Stimulated activated CD4-positive, alpha-beta T cell treated with anti-CD3 and anti-CD28 coated beads, Interleukin-4, amount 100 ng/mL, for 4 hours (primary cell): ENCODE measurements around the gene RALB.
A peak's percentile ranks its signal among the peaks of the same experiment; 100 is the strongest.
"Not testable (repeated sequence)": the region's sequence is repeated elsewhere in the genome, so short reads cannot be mapped to it uniquely, and the experiment has no call there.

ENCODE experiments used
- DNase-seq, 2 experiments: peaks; one replicate each; pipeline ENCODE4 v3.0.0-alpha.2; 2020

Gene RALB

DNA sequence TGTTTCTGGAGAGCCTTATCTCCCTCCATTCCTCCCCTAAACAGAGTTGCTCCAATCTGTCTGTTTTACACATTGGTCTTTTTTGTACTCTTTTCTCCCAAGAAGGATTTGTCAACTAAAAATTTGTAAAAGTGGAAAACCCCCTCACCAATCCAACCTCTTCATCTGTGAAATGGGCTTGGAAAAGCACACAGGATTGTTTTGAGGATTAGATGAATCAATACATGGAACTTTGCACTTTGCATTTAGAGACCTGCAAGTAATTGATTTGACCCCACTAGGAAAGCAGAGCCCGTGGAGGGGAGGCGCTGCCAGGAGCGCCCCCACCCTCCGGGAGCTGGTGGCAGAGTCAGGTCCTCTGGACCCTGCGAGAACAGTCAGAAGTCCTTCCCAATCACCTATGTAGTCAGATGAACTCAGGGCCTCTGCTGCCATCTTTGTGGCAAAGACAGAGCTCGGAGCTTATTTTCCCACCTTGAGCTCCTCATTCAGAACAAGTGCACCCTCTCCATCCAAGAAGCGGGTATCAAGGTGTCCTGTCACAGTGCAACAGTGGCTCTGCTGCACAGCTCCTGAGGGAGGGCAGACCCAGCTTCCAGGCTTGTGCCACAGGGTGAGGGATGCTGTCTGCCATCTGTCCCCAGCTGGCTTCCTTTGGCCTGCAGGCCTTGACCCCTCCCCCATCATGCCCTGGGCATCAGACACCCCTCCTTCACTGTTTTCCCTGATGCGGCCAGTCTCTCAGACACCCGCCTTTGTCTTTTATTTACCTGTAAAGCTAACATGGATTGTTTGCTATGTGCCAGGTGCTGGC lies 27.7 kb upstream of the RALB start:
- DNase-seq, result no peak

DNA sequence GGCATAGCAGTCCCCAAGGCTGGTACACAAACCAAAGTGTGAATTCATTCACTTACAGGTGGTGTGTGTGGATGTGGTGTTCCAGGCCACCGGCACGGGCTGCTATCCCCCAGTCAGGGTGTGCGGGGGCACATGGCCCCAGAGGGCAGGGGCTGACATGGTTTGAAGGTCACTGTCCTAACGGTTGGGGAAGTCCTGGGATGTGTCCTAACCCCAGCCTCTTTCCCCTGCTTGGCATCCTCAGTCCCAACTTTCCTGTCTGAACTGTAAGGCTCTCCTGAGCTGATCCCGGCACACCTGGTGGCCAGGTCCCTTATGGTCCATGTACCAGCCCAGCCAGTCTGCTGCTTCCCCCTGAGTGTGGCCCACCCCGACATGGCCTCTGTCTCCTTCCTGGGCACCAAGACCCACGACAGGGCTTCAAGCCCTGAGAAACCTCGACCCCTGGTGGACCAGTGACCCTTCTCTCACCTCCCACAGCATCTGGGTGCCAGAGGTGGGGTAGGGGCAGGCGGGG lies 27.0 kb upstream of the RALB start:
- no peak for DNase-seq

DNA sequence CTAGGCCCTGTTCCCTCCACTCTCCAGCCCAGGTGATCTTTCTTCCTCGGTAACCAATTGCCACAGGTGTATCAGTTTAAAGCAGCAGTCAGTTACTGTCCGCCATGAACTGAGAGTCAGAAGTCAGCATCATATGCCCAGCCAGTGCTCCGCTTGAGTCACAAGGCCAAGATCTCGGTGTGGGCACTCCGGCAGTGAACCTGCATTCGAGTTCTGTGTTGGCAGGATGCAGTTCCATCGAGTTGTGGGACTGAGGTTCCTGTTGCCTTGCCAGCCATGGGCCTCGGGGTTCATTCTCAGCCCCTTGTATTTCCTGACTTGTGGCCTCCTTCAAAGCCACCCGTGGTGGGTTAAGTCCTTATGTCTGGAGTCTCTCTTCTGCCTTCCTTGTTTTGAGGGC lies 26.3 kb upstream of the RALB start:
- no peak for DNase-seq

DNA sequence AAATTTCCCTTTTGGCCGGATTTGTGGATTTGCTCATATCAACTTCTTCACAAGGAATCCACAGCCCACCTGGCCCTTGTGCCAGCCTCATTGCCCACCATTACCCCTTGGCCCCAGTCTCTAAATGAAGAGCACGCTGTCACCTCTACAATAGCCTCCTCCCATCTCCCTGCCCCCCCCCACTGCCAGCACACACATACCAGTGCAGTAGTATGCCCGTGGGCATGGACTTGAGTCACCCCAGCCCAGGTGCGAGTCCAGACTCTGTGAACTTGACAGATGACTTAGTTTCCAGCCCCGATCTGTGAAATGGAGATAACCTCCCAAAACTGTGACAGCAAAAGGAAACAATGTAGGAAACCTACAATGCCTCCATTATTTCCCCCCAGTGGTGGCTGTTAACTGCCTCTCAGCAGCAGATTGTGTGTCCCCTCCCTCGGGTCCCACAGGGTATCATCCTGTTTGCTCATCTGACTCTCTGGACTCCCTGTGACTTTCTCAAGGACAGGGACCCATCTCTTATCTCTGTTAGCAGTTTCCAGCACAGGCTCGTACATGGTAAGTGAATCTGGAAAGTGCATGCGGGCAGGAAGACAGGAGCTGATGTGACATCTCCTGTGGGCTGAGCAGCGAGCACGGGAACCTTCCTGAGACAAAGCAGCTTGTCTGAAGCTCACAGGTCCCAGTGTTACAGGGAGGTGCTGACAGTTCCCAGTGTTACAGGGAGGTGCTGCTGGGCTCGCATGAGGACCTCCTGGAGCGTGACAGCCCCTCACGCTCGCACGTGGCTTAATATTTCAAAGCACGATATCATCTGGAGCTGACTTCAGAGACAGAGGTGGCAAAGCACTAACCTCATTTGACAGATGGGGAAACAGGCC lies 25.3 kb upstream of the RALB start:
- DNase-seq, result peak in 1 of 2 experiments; percentile 54

DNA sequence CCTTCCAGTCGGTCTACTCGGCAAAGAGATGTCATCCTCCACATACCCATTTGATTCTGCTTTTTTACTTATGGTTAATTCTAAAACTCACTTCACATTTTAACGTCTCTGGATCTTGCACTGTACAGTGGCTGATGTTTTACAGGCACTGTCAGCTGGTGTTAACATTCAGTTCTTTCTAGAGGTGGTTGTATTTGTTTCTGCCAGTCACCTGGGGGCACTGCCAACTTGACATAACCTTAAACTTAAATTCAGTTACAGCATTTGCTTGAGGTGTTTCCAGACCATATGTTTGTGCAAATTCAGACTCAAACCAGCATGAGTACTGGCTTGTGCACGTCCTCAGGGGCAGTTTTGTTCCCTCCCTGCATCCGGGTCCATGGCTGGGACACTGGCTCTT lies 24.1 kb upstream of the RALB start:
- no peak for DNase-seq

DNA sequence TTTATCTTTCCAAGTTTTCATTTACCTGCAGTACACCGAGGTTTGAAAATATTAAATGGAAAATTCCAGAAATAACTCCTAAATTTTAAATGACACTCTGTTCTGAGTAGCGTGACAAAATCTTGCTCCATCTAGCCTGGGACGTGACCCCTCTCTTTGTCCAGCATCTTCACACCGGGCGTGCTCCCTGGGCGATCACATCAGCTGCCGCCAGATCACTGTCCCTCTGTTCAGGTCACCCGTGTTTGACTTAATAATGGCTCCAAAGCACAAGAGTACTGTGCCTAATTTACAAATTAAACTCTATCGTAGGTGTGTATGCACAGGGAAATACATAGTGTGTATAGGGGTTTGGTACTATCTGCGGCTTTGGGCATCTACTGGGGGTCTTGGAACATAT lies 23.3 kb upstream of the RALB start:
- no peak for DNase-seq

DNA sequence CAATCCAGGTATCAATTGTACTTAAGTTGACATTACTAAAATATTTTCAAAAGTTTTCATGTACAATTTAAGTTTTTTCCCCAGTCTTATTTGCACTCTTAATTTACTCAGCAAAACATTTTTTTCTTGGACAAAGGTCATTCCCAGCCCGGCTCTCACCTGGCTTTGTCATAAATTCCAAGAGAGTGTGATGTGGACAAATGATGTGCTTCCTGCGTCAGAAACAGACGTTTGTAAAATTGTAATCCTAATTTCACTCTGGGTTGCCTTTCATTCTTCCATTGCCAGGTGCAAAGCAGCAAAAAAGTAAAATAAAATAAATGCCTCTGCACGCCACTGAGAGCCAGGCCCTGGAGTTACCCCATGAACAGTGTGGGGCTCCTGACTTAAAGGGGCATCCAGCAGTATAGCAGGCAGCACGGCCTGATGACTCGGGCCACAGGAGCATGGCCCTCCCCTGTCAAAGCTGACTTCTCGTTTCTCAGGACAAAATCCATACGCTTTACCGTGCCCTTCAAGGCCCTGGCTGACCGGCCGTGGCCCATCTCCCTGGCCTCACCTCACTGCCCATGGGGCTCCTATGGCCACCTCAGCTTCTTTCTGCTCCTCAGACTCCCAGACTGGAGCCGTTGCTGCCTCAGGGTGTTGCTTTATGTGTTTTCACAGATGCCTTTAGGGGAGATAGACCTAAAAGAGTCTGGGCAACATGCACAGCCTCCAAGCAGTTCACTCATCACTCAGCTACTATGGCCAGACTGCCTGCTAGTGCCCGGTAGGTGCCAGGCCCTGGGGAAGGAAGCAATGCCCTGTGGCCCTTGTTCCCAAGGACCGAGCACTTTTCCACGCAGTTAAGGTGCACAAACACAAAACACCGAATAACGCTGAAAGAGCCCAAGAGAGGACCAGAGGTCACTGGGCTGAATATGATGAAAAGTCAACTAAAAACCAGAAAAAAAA lies 21.9 kb upstream of the RALB start:
- DNase-seq, result no peak

DNA sequence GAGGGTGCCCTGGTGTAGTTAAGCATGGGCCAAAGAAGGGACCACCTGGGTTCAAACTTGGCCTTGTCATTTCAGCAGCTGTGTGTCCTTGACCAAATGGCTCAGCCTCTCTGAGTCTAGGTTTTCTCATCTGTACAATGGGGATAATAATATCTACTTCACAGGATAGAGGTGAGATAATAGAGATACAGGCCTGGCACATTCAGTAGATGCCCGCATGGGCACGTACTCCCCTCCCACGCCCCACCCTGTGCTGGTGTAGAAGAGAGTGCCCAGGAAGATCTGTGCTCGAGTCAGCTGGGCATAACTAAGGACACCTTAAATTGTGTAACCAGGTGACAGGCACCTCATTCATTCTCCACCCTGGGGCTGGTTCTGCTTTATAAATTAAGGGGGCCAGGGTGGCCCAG lies 21.1 kb upstream of the RALB start:
- peak; percentile 24 to 68 for DNase-seq

DNA sequence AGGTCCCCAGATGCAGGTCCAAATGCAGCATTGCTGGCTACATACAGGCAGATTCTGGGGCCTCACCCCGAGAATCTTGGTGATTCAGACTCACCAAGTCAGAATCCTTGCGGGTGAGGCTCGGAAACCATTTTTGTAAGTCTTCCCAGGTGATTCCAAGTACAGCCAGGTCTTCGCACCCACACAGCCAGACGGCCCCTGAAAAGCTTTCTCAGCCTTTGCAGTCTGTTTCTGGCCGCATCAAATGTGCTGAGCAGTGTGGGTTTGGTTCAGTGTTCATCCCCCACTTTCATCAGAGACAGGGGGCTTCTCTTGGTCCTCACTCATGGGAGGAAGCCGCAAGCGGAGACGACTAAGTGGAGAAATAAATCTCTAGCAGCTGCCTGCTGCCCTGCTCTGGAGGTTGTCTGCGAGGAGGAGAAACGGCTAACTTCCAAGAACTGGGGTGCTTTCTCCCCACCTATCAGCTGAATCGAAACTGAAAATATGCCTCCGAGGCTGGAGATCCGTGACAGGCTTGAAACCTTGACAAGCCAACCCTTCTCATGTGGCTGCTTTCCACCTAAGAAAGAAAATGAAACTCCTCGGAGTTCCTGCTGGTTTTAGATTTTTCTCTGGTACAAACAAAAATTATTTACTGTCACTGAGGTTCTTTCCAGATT lies 20.5 kb upstream of the RALB start:
- peak; percentile 40 to 84 for DNase-seq

DNA sequence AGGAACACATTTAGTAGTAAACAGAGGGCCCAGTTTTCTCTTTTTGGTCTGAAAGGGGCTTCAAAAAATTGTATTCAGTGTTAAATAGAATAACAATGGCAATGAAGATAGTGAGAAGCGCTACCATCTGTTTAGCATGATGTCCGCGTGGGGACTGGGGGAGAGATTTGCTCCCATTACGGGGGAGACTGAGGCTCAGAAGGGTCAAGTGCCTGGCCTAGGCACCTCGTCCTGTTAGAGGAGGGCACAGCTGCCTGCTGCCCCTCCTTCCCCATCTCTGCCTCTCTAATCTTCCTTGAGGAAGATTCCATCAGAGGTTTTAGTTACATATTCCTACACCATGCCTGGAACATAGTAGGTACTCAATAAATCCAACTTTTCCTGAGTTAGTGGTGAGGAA lies 19.4 kb upstream of the RALB start:
- no peak for DNase-seq

DNA sequence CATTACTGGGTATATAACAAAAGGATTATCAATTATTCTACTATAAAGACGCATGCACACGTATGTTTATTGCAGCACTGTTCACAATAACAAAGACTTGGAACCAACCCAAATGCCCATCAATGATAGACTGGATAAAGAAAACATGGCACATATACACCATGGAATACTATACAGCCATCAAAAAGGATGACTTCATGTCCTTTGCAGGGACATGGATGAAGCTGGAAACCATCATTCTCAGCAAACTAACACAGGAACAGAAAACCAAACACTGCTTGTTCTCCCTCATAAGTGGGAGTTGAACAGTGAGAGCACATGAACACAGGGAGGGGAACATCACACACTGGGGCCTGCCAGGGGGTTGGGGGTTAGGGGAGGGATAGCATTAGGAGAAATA lies 17.5 kb upstream of the RALB start:
- not testable (repeated sequence) for DNase-seq

DNA sequence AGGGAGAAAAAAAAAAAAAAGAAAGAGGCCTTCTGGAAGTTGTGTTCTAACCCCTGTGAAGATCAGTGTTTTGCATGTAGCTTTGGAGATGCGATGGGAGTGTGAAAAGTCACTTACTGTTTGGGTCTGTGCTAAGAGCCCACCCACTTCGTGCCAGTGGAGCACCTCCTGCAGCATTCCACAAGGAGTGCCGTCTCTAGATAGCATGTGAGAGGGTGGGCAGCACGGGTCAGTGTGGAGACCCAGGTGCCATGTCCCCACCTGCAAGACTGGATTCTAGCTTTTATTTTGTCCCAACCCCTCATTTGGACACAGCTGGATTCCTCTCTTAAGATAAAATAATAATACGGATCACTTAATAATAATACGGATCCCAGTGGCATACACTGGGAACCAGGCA lies 17.0 kb upstream of the RALB start:
- DNase-seq, result no peak

DNA sequence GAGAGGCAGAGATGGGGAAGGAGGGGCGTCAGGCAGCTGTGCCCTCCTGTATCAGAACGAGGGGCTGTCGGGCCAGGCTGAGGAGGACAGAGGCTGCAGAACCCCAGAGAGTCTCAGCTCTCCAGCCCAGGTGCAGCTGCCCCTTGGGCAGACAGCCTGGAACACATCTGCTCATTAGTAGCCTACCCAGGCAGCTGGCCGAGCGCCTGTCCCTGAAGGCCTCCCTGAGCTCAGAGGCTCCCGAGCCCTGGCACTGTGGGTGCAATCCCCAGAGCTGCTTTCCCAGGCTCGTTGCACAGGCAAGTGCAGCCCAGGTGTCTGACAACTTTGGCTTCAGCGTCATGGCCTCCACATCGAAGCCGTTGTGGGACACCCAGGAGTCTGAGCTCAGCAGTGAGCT lies 16.3 kb upstream of the RALB start:
- DNase-seq, result no peak

DNA sequence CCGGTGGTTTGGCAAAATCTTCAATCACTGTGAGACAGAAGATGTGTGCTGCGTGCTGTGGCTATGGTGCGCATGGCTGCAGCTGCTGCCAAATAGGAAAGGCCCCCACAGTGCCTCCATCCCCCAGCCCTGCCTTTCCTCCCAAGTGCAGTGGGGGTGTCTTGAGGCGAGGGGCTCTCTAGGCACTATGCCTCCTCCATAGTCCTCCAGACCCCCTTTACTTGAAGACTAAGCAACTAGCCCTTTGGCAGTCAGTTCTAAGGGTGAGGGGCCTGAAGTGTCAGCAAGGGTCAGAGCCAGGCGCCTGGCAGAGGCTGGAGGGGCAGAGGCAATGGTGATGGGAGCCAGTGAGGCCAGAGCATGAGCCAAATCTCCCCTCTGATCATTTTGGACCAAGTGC lies 15.9 kb upstream of the RALB start:
- DNase-seq, result no peak

DNA sequence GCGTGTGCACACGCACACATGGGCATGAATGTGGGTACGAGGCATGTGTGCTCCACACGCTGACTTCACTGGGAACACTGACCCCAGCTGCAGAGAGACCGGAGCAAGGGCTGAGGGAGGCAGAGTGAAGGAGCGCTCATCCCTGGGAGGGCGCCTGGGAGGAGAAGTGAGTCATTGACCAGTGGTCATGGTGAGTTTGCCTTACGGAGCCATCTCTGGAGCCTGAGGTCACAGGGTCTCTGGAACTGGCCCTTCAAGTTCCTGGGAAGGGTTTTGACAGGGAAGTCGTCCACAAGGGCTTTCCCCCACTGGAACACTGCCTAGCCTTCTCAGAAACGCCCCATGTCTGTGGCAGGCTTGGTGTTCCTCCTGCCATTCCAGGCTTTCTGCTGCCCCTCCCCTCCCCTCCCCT lies 15.2 kb upstream of the RALB start:
- DNase-seq, result no peak

DNA sequence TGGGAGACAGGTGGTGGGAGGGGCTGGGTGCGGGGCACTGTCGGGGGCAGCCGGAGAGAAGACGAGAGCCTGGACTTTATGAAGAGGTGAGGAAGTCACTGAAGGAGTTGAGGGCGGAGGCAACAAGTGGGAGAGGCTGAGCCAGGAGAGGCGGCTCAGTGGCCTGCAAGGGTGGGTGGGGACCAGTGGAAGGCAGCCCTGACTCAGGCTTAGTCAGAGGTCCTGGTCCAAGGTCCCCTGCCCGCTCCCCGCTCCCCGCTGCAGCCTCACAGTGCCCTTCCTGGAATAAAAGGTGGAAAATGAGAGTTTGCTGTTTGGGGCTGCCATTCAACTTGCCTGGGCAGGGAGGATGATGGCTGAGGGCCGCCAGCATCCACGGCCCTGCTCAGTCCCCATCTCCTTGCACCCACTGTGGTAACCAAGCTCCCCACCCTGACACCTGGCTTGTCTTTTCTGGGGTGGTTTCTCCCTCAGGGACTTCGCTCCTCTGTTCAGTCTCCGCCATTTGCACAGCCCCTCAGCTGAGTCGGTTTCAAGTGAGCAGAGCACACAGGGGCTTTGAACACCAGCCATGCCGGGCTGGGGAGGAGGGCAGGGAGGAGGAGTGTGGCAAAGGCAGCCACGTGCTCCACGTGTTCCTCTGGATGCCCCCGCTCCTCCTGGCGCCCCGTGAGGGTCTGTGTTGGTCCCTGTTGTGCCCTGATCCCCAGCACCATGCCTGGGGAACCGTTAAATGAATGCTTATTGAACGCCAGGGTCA lies 13.7 kb upstream of the RALB start:
- DNase-seq, result no peak

DNA sequence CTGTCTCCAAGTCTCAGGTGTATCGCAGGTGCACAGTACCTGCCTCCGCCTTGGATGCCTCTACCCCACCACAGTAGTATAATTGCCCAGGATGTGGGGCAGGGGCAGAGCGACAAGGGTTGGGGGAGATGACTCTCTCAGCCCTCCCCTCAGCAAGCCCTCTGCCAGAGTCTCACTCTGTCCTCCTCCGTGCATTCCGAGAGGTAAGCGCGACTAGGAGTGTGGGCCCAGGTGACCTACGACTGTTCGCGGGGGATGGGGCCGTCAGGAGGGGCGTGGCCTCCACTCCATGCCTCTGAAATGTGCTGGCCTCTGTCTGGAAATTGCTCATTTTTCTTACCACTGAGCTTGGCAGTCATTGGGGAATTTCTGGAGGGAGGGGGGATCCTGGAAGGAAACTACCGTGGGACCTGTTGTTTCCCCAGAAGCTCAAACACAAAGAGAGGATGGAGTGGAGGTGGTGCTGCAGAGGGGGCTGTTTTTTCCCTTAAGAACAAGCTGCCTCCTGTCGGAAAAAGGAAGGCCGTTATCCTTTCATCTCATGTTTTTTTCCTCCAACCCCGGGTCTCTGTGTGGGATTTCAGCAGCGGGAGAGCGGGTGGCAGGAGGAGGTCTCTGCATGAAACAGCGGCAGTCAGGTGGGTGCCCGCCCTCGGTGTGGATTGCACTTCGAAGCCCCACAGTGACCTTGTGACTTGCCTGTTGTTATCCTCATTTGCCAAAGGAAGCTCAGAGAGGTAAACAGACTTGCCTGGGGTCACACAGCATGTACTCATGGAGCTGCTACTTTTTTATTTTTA lies 13.0 kb upstream of the RALB start:
- no peak for DNase-seq

DNA sequence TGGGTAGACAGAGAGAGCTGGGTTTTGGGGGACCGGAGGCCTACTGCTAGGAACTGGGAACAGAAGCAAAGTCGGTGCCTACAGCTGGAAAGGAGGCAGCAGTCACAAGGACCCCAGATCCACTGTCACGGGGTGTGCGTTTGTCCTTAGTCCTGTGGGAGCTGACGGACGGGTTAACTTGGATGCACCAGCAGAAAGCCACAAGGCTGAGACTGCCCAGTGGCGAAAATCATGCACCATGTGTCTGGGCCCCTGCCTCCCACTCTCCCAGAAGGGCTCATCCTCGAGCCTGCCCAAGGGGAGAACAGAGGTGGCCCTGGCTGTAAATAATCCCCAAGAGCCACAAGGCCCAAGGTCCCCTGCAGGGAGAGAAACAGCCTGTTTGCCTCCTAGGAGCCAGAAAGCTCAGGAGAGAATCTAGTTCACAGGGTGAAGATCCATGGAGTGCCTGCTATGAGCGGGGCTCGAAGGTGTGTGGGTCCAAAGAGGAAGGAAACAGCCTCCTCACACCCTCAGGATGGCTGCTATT lies 11.7 kb upstream of the RALB start:
- no peak for DNase-seq

DNA sequence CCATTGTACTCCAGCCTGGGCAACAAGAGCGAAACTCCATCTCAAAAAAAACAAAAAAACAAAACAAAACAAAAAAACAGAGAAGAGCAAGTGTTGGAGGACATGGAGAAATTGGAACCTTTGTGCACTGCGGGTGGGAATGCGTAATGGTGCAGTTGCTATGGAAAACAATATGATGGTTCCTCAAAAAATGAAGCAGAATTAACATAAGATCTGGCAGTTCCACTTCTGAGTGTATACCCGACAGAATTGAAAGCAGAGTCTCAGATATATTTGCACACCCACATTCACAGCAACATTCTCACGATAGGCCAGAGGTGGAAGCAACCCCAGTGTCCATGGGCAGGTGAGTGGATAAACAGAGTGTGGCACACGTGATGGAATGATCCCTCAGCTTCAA lies 11.0 kb upstream of the RALB start:
- no peak for DNase-seq

DNA sequence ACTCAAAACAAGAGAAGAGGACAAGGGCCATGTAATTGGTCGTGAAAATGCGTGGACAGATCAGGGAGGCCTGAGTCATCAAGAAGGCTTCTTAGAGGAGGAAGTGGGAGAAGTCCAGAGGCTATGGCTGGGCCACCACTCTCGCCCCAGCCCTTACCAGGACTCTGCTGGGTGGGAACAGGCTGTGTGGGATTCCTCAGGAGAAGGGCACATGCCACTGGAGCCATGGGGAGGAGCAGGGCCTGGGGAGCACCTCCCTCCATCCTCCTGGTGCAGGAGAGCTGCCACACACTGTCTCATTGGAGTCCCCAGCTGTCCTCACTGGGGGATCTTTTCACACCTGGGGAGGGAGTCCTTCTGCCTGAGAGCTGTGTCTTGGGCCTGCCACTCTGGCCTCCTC lies 9.4 kb upstream of the RALB start:
- no peak for DNase-seq
